ENCODE data around the gene ZCCHC9.

Gene ZCCHC9

GRCh38 chr5:81359881-81360280 is 58.5 kb downstream of the ZCCHC9 start:
- no peak for DNase-seq

DNA sequence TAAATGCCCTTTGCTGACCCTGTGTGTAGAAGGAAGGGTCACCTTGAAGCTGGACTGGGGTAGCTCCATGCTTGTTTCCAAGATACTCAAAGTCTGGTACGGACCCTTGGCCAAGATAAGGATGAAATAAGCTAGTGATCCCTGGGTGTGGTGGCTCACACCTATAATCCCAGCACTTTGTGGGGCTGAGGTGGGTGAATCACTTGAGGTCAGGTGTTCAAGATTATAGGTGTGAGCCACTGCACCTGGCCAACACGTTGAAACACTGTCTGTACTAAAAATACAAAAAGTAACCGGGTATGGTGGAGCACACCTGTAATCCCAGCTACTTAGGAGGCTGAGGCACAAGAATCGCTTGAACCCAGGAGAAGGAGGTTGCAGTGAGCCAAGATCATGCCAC is 59.3 kb downstream of the ZCCHC9 start:
- no peak for DNase-seq

DNA sequence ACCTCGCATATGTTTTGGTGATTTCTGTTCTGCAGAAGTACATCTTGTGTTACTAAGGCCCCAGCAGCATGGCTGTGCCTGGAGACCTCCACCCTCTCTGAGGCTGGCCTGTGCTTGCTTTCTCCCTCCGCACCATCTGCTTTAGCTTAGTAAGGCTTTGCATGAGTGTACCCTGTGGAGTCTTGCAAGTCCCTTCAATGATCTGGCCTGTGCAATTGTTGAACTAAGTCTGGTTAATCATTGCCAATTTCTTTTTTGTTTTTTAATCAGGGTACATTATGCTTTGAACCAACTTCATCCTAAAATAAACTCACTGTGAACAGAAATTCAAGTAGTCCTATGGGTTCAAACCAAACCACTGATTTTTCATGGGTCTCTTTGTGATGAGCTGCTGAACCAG is 60.2 kb downstream of the ZCCHC9 start:
- DNase-seq: no peak
